Muscle of back (tissue), 11 donors: ENCODE results near the gene FHOD3. TPM values are rescaled to one million over a fixed set of nuclear protein-coding genes. Genes with fewer than 3 reads are reported as not detected.
A peak's percentile ranks its signal among the peaks of the same experiment; 100 is the strongest.

Experiments
- DNase-seq, 3 donors: peaks; one replicate each; pipeline versions ENCODE4 v3.0.0 to v3.0.0-alpha.2; 2013
- polyA plus RNA-seq, 10 donors: library from polyadenylated mRNA; unstranded; fragments of 120-200 nt; gene quantifications; one replicate each; pipeline ENCODE4 v1.2.1, GENCODE V29; 2013; ENCODE audit not compliant: insufficient read length in 10 of 10

The FHOD3 gene
- polyA plus RNA-seq, 10 donors = 18.0 to 41.0 (median 31.1) TPM

DNA sequence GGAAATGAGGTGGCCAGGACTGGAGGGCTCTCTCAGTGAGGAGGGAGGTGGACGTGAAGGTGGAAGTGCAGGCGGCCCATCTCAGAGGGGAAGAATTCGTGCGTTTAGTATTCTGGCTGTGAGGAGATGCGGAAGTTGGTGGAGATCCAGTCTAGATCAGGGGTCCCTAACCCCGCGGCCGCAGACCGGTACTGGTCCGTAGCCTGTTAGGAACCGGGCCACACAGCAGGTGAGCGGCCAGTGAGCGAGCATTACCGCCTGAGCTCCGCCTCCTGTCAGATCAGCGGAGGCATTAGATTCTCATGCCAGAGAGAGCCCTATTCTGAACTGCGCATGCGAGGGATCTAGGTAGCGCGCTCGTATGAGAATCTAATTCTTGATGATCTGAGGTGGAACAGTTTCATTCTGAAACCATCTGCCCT is 1.6 kb upstream of the FHOD3 start:
- no peak for DNase-seq

DNA sequence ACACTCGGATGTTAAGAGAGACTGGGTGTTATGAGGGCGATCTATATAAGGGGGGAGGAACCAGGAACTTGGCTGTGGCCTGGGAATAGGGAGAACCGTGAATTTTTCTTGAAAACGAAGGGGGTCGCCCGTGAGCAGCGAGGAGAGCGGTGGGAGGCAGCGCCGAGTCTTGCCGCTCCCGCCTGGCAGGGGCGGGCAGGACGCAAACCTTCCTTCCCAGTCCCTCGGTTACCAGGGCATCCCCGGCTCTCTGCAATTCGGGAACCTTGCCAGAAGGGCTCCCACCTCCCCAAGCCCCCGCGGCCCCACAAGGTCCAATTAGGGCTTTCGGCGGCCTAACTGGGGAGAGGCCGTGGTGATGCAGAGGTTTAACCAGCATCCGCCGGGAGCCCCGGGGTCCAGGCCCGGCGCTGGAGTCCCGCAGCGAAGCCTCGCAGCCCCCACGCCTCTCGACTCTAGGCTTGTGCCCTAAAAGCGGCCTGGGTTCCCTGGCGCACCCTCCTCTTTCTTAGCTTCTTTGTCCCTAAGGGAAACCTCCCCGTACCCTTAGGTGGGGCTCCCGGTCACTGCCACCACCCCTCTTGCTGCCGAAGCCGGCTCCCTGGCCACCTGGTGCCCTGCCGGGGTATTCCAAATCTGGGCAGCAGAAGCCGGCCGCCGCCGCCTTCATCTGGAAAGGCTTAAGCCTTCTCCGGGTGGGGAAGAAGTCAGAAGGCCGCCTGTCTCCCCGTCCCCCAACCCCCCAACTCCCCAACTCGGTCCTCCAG is 680 bp upstream of the FHOD3 start:
- DNase-seq = peak; percentile 57 to 90 (median 83)

DNA sequence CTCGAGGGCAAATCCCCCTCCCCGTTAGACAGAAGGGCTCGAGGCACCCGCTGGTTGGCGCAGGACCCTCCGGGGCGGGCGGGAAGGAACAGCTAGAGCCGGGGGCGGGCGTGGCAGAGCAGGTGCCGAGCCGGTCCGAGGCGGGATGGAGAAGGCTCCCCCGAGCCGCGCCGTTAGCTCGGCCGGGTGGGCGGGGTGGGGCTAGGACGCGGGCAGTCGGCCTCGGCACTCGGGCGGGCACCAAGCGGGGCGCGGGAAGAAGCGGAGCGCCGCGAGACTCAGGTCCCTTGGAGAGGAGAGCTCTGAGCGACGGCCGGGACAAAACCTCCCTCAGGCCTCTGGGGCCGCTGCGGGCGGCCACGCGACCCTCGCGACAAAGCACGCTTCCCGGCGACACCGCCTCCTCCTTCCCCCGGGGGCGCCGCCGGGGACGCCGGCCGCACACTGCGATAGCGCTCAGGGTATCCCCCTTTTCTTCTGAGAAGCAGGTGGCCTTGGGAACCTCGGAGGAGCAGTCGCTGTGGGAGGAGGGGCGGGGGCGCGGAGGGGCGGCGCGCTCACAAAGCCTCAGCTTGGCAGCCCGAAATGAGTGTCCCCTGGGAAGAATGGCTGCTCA is 721 bp downstream of the FHOD3 start:
- peak in 2 of 3 donors; percentile 10 to 11 for DNase-seq

DNA sequence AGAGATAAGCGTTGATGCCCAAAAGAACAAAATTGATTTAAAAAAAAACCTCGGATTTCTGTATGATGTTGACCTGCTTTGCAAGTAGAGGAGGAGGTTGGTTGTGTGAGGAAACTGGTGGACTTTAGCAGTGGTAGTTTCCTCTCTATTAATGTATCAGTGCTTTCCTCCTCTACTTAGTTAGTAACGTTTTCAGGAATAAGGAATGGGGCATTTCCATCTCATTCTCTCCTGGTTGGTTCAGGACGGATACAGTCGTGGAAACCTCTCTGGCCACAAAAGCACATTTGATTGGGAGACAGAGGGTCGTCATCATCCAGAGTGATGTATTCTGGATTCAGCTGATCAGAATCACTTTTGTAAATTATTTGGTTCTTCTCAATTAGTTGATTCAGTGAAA is 1.5 kb downstream of the FHOD3 start:
- DNase-seq = no peak

DNA sequence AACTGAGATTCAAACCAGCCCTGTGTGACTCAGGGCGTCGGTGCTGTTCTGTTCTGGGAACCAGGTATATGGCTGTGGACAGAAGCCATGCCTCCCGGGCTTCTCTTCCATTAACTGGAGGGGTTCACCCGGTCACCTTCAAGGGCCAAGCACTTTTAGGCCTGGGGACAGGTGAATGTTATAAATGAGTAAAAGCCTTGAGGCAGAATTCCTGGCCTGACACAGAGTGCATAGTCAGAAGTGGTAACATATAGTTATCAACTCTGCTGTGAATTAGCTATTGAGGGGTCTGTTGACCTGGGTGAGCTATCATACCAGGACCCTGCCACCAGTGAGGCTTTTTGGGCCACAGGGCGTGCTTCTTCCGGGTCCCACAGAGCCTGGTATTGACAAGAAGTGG is 2.7 kb downstream of the FHOD3 start:
- no peak for DNase-seq

DNA sequence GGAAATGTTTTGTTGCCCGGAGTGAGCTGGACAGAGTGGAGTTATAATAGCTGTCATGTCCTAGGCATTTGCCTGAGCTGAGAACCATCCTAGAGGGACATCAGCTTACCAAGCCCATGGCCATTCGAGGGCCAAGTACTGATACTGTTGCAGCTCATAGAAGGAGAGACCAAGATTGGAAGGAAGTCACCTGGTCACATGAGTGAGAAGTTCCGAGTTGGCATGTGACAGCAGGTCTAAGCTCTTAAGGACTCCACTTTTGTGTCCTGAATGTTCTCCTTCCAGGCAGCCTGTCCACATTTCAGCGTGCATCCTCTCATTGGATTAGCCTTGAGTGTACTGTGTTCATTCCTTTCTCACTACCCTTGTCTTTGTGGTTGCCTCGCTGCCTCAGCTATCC is 4.4 kb downstream of the FHOD3 start:
- no peak for DNase-seq

DNA sequence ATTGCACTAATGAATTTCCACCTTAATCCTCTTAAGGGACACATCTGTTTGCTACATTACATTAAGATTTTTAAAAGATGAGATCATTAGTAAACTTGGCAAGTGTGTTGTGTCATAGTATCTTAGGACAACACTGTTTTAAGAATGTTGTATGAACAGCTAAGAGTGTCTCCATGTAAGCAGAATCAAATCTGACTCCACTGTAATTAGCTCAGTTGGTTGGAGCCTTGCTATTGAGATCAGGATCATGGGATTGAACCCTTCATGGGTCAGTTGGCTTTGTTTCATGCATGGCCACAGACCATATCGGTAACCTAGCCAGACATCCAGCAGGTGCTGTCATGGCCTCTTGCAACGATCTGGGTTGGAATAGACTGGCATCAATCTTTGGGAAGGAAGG is 5.2 kb downstream of the FHOD3 start:
- no peak for DNase-seq

DNA sequence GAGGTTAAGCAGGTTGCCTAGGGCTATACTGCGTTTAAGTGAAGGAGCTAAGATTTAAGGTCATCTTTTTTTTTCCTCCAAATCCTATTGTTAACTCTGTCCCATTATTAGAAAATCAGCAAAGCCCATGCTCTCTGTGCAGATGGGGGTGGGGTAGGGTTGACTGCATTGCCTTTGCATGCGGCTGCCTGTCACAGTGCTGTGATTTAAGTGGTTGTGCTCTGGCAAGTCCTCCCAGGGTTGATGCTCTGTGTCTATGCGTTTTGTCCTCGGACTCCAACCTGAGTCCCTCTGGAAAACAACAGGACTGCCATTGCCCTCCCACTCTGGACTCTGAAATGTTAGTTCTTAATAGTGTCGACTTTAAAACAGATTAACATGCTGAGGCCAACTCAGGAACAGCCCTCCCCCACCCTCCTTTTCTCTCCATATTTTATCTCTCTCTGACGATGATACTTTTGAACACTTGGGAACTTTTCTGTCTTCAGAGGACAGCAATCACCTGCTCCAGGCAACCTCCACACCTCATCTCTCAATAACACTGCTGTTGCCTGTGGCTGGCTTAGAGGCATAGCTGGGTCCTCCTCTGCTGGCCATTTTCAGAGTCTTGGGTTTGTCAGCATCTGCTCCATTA is 5.8 kb downstream of the FHOD3 start:
- no peak for DNase-seq

DNA sequence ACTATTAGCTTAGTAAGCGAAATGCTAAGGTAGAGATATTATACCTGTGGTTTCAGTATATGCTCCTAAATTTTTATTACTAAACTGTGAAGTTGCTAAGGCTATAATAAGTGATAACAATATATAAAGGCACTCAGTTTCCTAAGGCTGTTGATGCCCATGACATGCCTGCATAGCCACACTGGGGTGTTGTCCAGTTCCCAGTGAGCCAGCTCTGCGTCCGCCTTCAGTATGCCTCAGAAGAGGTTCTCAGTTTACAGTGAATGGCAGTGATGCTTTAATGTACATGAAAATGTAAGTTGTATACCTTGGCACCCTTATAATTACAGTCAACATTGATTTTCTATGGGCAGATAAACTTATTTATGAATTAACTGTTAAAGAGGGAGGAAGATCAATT is 7.2 kb downstream of the FHOD3 start:
- no peak for DNase-seq

DNA sequence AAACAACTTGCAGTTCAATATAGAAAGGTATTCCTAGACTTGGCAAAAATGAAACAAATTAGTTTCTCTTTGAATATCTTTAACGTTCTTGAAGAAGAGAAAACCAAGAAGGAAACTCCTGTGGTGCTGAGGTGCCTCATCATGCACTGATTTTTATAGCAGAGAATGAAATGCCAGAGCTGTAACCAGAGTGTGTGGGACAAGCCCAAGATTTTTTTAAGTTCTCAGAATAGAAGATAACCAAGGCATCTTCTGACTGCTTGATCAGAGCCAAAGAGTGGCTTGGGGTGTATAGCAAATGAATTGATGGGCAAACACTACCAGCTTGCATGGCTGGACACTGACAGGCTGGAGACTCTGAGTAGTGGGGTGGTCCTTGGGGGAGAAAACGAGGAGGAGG is 7.9 kb downstream of the FHOD3 start:
- no peak for DNase-seq

DNA sequence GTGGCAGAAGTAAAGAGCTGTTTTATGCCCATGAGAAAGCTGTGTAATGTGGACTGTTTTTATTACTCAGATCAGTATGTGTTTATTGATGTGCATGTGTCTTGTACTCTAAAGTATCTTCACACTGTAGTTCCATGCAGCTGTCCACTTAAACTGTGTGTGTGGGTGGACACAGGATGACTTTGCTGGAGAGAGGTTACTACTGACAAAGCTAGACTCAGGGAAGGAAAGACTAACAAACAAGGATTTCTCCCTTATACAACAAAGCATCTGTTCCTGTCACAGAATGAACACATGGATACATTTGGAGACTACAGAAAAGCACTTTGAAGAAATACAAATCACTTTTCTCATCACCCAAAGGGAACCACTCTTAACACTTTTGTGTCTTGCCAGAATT is 10.0 kb downstream of the FHOD3 start:
- DNase-seq = no peak

DNA sequence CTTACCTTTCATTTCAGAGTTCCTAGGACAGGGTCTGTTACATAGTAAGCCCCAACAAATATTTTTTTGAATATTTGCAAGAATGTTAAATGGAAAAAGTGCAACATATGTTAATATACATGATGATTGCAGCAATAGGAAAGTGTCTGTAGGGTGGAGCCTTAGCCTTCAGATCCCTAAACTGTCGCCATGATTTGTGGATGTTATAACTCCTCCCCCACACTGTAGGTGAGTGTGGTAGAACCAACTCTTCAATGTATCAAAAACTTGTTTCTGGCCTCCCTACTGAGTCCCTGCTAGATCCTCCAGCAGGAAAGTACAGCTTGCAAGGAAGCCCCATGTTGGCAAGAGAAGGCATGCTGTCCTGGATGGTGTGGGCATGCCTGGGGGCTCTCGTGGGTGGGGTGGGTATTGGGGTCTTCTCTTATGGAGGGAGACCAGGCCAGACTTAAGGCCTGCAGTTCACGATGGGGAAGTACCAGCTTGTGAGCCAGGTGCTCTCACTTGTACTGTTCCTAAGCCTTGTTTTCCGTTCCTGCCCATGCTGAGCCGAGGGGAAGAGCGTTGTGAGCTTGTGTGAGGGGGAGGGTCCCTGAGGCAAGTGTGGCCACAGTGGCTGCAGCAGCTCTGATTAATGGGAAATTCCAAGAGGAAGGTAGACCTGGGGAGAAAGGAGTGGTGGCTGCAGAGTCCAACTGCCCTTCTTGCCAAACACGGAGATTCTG is 11.4 kb downstream of the FHOD3 start:
- DNase-seq = no peak

DNA sequence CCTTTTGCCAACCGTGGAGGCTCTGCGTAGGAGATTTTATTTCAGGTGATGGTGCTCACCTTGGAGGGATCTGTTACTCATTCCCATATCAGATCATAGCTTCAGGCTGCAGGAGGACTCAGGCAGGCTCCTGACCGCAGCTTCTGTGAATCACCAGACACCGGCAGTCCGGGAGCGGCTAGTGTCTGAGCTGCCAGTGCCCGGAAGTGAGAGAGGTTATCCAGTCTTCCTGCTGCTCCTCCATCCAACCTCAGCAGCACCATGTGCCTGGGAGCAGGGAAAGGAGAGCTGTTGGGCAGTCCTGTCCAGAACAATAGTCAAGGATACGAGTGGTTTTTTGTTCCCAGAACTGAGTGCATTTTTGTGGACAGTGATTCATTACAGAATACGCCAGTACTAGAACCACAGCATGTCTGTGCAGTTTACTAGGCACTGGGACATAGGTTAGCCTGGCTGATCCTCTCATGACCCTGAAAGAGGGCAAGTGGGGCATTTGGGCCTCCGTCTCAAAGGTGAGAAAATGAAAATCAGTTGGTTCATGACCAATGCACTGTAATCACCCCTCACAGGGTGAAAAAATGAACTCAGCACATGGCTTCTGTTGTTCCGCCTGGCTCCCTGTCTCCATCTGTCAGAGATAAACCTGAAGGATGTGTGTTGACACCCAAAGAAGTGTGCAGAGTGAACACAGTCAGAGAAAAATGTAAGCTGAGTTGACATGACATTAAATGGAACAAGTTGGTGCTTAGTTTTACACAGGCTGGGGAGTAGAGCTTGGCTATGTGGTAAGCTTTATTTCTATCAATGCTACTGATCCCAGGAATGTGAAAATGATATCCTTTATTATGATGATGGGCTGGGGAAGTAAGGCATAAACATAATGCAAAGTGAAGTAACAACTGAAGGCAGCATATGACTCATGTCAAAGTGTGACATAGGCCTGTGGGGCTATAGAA is 12.2 kb downstream of the FHOD3 start:
- peak in 1 of 3 donors; percentile 95 for DNase-seq

DNA sequence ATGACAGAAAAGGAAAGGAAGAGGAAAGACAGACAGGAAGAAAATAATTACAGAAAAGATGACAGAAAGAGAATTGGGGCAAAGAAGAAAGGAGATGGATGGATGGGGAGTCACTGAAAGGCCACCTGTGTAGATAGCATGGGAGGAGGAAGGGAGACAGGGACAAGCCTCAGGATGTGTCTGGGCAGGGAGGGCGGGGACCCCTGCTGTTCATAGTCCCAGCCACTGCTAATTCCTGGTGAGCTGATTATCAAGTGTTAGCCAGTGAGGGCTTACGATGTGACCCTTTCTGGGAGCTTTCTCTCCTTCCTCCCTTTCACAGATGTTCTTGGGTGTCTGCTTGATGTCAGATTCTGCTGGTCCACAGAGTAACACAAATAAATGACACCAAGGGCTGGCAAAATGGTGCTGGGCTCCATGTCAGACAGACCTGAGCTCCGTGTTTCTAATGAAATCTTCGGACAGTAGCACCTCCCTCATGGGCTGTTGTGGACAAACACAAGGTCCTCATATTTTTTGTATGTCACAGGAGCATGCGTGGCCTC is 13.6 kb downstream of the FHOD3 start:
- DNase-seq = no peak

DNA sequence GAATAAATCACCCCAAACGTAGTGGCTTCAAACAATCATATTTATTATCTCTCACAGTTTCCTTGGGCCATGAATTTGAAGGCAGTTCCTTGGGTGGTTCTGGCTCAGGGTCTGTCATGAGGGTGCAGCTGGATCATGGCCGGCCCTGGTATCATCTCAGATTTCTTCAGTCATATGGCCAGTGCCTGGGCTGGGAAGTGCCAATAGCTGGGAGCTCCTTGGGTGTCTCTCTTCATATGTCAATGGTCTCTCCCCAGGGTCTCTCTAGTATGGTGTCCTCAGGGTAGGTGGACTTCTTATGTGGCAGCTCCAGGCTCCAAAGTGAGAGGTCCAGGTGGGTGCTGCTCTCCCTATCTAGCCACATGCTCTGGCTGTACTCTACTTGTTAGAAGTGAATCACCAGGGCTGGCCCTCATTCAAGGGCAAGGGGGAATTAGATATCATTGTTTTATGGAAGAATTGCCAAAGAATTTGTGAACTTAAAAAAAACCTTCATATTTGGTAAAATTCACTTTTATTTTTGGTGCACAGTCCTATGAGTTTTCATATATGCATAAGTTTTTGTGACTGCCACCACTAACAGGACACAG is 15.4 kb downstream of the FHOD3 start:
- DNase-seq = no peak

DNA sequence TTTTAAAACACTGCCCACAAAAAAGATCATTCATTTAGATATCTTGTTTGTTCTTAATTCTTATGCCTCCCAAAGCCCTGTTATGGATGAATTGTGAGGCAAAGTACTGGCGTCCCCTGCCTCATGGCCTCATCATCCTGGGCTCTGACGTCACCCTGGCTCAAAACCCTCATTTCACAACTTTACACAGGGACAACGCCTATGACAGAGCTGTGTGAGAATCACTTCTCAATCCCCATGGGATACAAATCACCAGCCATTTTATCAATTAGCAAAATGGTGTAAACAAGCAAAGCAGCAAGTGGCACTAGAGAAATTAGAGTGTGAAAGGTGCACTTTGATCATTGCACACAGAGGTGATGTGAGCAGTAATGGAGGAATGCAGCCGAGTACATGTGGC is 16.6 kb downstream of the FHOD3 start:
- no peak for DNase-seq

DNA sequence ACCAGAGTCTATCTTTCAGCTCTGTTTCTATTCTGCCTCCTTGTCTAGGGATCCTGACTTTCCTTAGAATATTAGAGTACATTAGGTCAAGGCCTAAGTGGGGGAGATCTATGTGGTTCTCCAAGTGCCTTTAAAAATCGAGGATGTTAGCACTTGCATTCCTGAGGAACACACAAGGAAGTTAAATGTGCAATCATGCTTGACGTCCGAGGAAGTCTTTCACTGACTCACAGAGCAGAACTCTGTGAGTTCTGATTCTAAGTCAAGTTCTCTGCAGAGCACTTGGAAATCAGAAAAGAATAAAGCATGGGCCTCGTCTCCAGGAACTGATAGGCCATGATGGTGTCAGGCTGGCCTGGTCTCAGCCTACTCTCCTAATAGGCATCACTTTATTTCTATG is 17.2 kb downstream of the FHOD3 start:
- DNase-seq = peak in 1 of 3 donors; percentile 73

DNA sequence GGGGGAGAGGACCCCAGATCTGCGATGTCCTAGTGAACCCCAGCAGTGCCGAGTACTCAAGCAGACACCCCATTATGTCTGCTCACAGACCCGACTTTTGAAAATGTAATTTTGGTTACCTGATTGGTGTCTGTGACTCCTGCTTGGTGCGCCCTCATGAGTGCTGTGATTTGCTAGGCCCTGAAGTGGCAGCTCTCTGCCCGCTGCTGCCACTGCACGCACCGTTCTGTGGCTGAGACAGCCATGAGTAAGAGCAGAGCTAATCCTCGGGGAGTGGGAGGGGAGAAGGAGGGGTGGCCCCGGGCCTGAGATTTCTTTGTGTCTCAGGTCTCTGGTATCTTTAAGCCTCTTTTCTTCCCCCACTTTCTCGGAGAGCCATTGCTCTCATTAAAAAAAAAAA is 18.2 kb downstream of the FHOD3 start:
- DNase-seq = no peak

DNA sequence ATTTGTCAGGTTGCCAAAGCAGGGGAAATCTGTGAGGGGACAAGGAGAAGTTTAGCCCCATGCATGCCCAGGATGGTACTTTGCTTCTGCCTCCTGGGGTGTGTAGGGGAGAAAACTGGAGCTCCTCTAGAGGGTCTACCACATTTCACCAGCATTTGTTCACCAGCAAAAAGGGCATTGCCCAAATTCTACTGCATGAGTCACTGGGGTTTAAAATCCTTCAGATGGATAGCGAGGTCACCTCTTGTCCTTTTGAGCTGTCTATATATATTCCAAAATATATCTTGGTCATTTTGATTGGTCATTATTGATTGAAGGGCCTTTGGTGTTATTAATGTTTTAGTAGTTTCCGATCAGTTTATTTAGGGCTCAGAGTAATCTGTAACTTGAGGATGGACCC is 18.7 kb downstream of the FHOD3 start:
- DNase-seq = no peak

DNA sequence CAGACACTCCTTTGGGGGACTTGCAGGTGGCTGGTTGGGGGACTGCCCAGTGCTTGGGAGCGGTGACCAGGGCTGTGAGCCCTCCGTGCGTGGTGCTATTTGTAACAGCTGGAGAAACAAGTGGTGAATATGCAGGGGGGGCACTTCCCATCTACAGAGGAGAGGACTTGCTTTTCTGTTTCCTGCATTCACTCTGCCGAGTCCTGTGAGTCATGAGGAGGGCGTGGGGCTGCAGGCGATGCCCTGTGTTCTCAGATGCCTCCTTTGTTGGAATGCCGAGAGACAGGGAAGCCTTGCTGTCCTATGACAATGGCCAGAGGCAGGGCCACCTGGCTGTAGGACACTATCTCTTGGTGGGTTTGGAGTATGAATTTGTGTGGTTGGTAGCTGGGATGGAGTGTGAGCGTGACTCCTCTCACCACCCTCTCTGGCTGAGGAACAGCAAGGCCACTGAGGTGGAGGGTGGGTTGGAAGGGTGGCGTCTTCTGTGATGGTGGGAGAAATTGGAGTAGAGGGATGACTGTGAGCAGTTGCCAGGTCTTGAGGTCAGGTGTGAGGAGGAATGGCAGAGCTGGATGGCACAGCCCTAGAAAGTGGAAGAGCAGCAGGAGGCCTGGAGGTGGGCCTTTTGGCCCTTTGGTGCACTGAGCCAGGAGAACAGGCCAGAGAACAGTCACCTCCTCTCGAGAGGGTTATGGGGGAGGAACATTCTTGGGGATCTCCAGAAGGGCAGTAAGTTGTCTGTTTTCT is 24.3 kb downstream of the FHOD3 start:
- DNase-seq = no peak
